Upper lobe of left lung (tissue), 6 donors: ENCODE results near the gene P2RY14. TPM values are rescaled to one million over a fixed set of nuclear protein-coding genes. Genes with fewer than 3 reads are reported as not detected.

ENCODE experiments used
- ATAC-seq, 2 donors: fragments of 200-7000 bp; cut with Tn5 transposase; one replicate each; pipeline ENCODE4 v1.9.1; 2022; ENCODE audit warnings: mild to moderate bottlenecking in 2 of 2, moderate library complexity in 2 of 2; ENCODE audit not compliant: low FRiP score in 2 of 2
- DNase-seq, 2 donors: peaks; one replicate each; pipeline ENCODE4 v3.0.0-alpha.2; 2019 to 2020
- H3K27ac ChIP-seq, 4 donors: fragments of 200-600 bp; sonication (generic); one replicate each; pipeline ENCODE4 v1.5.1; 2016 to 2019
- H3K27me3 ChIP-seq, 4 donors: fragments of 200-600 bp; sonication (generic); one replicate each; pipeline ENCODE4 v1.5.1; 2017 to 2019
- H3K36me3 ChIP-seq, 4 donors: fragments of 200-600 bp; sonication (generic); one replicate each; pipeline ENCODE4 v1.5.1; 2016 to 2019
- H3K4me1 ChIP-seq, 4 donors: fragments of 200-600 bp; sonication (generic); one replicate each; pipeline ENCODE4 v1.5.1; 2018 to 2019
- H3K4me3 ChIP-seq, 4 donors: fragments of 200-600 bp; sonication (generic); one replicate each; pipeline ENCODE4 v1.5.1; 2017 to 2019; ENCODE audit warnings: mild to moderate bottlenecking in 2 of 4, moderate library complexity in 1 of 4
- H3K9me3 ChIP-seq, 4 donors: fragments of 200-600 bp; sonication (generic); one replicate each; pipeline ENCODE4 v1.5.1; 2018 to 2019
- EP300 ChIP-seq, 4 donors: sonication (generic); formaldehyde crosslinking; IDR thresholded peaks; one replicate each; pipeline ENCODE4 v1.5.1; 2017; ENCODE audit warnings: antibody characterized with exemption in 4 of 4, control low read depth in 2 of 4
- POLR2A ChIP-seq, 4 donors: fragments of 450-650 bp; IDR thresholded peaks; one replicate each; pipeline ENCODE4 v1.5.1; 2016 to 2017; ENCODE audit warnings: antibody characterized with exemption in 4 of 4, mild to moderate bottlenecking in 2 of 4
- POLR2AphosphoS5 ChIP-seq, 2 donors: sonication (generic); formaldehyde crosslinking; IDR thresholded peaks; one replicate each; pipeline ENCODE4 v1.5.1; 2017; ENCODE audit warnings: antibody characterized with exemption in 2 of 2
- WGBS, 2 donors: methylation state at CpG; one replicate each; pipeline ENCODE4 v1.1.5; 2017 to 2018; 5-methylcytosine and 5-hydroxymethylcytosine counted together
- total RNA-seq, 6 donors: library from RNA; depleted of rRNA in 4 of 6; stranded (reverse); fragments of >200 nt in 4 of 6; gene quantifications; one replicate each; pipeline versions ENCODE4 v1.1.0 to v1.2.1, GENCODE V29; 2016 to 2021
- TF ChIP-seq, protein P1 (sequence below), 6 experiments: fragments of 450-650 bp in 4 of 6; fragments of 200-600 bp in 2 of 6; sonication (generic) in 2 of 6; IDR thresholded peaks; one replicate each; pipeline ENCODE4 v1.5.1; 2016 to 2019; ENCODE audit warnings: antibody characterized with exemption in 6 of 6
- donor health status: DM: no; HTN: no; CAD: no; lungs with moderate emphysema.
- donor health status: DM: no; HTN: yes; CAD: no; lungs with severe emphysema.

The P2RY14 gene
- total RNA-seq, 6 donors from 2014 or later, result 1.7 to 6.2 (median 3.9) TPM

DNA sequence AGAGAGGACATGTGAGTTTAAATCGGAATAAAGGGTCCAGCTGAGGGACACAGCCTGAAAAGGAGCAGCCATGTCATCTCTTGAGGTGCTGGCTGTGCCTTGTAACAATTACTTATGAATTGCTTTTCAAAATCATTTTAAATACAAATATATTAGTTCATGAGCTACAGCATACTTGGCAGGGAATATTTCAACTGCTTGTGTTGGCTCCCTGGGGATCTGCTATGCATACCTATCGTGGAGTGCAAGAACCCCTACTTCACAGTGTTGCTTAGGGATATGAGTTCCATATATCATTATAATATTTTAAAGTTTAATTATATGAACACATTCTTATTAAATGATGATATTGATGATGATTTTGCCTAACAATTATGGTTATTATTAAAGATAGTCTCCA, 19.1 kb upstream of the P2RY14 start:
- 76 to 96% methylated on average over 2 of the region's 2 CpGs for WGBS, 2 donors
- Histone ChIP-seq H3K4me3 (no peak overlapping the region), H3K27me3 (no peaks in the 10 kb centered on the region), H3K9me3 (no peaks in the 10 kb centered on the region), H3K4me1 (no peaks in the 10 kb centered on the region), H3K36me3 (no peaks in the 10 kb centered on the region), H3K27ac (no peak overlapping the region)
- TF ChIP-seq, protein P1, sequence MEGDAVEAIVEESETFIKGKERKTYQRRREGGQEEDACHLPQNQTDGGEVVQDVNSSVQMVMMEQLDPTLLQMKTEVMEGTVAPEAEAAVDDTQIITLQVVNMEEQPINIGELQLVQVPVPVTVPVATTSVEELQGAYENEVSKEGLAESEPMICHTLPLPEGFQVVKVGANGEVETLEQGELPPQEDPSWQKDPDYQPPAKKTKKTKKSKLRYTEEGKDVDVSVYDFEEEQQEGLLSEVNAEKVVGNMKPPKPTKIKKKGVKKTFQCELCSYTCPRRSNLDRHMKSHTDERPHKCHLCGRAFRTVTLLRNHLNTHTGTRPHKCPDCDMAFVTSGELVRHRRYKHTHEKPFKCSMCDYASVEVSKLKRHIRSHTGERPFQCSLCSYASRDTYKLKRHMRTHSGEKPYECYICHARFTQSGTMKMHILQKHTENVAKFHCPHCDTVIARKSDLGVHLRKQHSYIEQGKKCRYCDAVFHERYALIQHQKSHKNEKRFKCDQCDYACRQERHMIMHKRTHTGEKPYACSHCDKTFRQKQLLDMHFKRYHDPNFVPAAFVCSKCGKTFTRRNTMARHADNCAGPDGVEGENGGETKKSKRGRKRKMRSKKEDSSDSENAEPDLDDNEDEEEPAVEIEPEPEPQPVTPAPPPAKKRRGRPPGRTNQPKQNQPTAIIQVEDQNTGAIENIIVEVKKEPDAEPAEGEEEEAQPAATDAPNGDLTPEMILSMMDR (IDR thresholded peaks at IDR 0.05), result no peak
- TF ChIP-seq POLR2A (IDR thresholded peaks at IDR 0.05), result no peak
- TF ChIP-seq EP300 (IDR thresholded peaks at IDR 0.05), result no peak
- TF ChIP-seq POLR2AphosphoS5 (IDR thresholded peaks at IDR 0.05), result no peak
- DNase-seq, result no peak
- no peak for ATAC-seq

DNA sequence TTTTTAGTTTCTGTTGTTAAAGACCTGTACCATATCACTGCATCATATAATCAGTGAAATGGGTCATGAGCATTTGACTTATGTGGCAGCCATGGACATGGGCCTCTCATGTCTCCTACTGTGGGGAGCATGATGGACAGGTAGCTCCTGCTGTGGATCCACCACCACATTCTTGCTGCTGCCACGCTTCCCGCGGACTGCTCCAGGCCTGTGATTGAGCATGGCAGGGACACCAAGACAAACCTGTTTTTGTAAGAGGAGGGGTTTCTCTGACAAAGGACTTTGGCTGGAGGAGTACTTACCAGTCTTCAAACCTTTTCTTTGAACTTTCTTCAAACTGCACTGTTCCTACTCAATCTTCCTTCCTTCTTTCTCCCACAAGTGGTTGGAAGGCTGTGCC, 17.9 kb upstream of the P2RY14 start:
- TF ChIP-seq, protein P1 (IDR thresholded peaks at IDR 0.05), result no peak
- TF ChIP-seq POLR2A (IDR thresholded peaks at IDR 0.05) (no peak), POLR2AphosphoS5 (IDR thresholded peaks at IDR 0.05) (no peak), EP300 (IDR thresholded peaks at IDR 0.05) (no peak)
- no peaks in the 10 kb centered on the region for H3K4me1 ChIP-seq
- peak in 1 of 2 donors; percentile 7 for DNase-seq
- WGBS, 2 donors, result 80 to 85% methylated on average over 1 to 3 of the region's 3 CpGs
- H3K27ac ChIP-seq, result no peak overlapping the region
- H3K9me3 ChIP-seq, result no peaks in the 10 kb centered on the region
- ATAC-seq, result no peak
- H3K27me3 ChIP-seq, result no peaks in the 10 kb centered on the region
- no peak overlapping the region for H3K4me3 ChIP-seq
- H3K36me3 ChIP-seq, result no peaks in the 10 kb centered on the region

DNA sequence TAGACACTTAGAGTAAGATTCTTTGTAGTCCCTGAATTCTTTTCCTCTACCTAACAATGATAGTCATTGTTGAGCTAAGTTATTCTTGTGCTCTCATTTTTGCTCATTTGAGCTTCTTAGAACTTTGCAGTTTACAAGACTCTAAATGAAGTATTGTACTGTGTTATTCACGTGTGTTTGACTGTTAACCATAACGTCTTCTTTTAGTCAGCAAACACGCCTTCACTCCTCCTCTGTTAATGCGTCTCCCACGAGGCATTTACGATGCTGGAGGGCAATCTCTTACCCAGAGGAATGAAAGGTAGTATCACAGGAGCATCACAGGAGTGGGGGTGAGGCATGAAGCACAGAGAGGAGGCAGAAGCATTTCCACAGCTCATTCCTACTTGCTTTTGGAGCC, 14.8 kb upstream of the P2RY14 start:
- DNase-seq, result no peak
- Histone ChIP-seq H3K9me3 (no peaks in the 10 kb centered on the region), H3K27me3 (no peaks in the 10 kb centered on the region), H3K4me3 (no peak overlapping the region), H3K27ac (no peak overlapping the region), H3K4me1 (no peaks in the 10 kb centered on the region), H3K36me3 (no peaks in the 10 kb centered on the region)
- no peak for ATAC-seq
- WGBS, 2 donors, result 74 to 78% methylated on average over 6 of the region's 6 CpGs
- TF ChIP-seq POLR2A (IDR thresholded peaks at IDR 0.05), result no peak
- no peak for TF ChIP-seq EP300 (IDR thresholded peaks at IDR 0.05)
- TF ChIP-seq POLR2AphosphoS5 (IDR thresholded peaks at IDR 0.05), result no peak
- TF ChIP-seq, protein P1 (IDR thresholded peaks at IDR 0.05), result no peak

DNA sequence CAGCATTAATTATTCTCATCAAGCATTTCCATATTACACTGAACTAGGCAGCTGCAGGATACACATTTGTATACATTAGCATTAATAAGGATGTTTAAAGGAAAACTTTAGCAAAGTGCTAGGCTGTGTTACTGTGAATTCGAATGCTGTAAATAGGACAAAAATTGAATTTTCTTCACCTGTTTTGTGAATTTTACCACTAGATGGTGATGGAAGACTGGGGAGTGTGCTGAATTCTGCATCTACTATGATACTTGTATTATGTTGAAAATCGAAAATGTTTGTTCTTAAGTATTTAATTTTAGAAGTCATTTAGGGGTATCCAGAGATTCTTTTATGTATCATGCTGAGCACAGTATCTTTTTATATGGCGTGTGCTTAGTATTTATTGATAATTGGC, 12.3 kb upstream of the P2RY14 start:
- Histone ChIP-seq H3K9me3 (no peaks in the 10 kb centered on the region), H3K4me3 (no peak overlapping the region), H3K27ac (no peak overlapping the region), H3K36me3 (no peaks in the 10 kb centered on the region), H3K4me1 (no peaks in the 10 kb centered on the region), H3K27me3 (no peaks in the 10 kb centered on the region)
- TF ChIP-seq, protein P1 (IDR thresholded peaks at IDR 0.05), result peak in 4 of 6 experiments; percentile 6 to 36 (median 25)
- no peak for TF ChIP-seq POLR2AphosphoS5 (IDR thresholded peaks at IDR 0.05)
- ATAC-seq, result peak in 1 of 2 donors; percentile 53
- no peak for DNase-seq
- WGBS, 2 donors, result 54 to 65% methylated on average over 3 of the region's 3 CpGs

DNA sequence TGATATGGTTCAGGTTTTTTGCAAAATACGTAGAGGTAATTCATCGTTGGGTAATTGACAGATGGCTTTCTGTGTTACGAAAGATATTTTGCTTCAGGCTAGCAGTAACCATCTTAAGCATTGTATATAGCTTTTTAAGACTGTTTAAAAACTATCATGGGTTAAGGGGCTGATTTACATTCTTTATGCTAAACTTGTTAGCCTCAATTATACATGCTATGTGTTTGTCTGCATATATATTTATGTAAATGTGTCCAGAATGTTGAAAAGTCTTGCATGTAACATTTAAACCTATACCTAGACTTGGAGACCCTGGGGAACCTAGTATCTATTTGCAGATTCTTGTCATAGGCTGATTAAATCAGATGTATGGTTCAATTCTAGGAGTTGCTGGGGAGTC, 11.1 kb upstream of the P2RY14 start:
- Histone ChIP-seq H3K9me3 (no peaks in the 10 kb centered on the region), H3K4me3 (no peak overlapping the region), H3K36me3 (no peaks in the 10 kb centered on the region), H3K4me1 (no peaks in the 10 kb centered on the region), H3K27ac (no peak overlapping the region), H3K27me3 (no peaks in the 10 kb centered on the region)
- WGBS, 2 donors, result 42 to 53% methylated on average over 3 of the region's 3 CpGs
- TF ChIP-seq, protein P1 (IDR thresholded peaks at IDR 0.05), result no peak
- TF ChIP-seq POLR2AphosphoS5 (IDR thresholded peaks at IDR 0.05), result no peak
- TF ChIP-seq POLR2A (IDR thresholded peaks at IDR 0.05), result no peak
- no peak for DNase-seq
- no peak for ATAC-seq
